H1 (cell line): ENCODE measurements around the gene SVIL. TPM values are rescaled to one million over a fixed set of nuclear protein-coding genes. Genes with fewer than 3 reads are reported as not detected.
"Not testable (repeated sequence)": the region's sequence is repeated elsewhere in the genome, so short reads cannot be mapped to it uniquely, and the experiment has no call there.

Source experiments
- CTCF ChIA-PET: fragments of 300-600 bp; sonication (Branson Sonifier 250); formaldehyde crosslinking; loops from one replicate; lab custom pipeline; 2021; ENCODE audit not compliant: partially characterized antibody; lab: Charles Lee
- POLR2A ChIA-PET: fragments of 300-600 bp; sonication (Branson Sonifier 250); formaldehyde crosslinking; loops from one replicate; lab custom pipeline; 2021; ENCODE audit warnings: inconsistent platforms; ENCODE audit not compliant: partially characterized antibody; lab: Charles Lee
- DNase-seq, 2 experiments: peaks; one replicate each; pipeline versions ENCODE4 v3.0.0 to v3.0.0-alpha.2; 2010 to 2022; ENCODE audit warnings: low spot score in 2 of 2, low read depth in 1 of 2, mixed read lengths in 1 of 2
- FAIRE-seq: peaks from 2 replicates; lab custom pipeline; 2011; peaks lifted over from hg19 to GRCh38; lab: Jason Lieb, UNC
- H2AFZ ChIP-seq: 2 replicates; pipeline ENCODE4 v1.8.1; 2012; ENCODE audit warnings: low read length, inconsistent platforms
- H2AK5ac ChIP-seq: 2 replicates; pipeline ENCODE4 v1.6.1; 2013; ENCODE audit warnings: low read depth, low read length
- H2BK120ac ChIP-seq: replicated peaks from 2 replicates; pipeline ENCODE3; 2013; ENCODE audit warnings: low read depth, low read length, inconsistent platforms
- H2BK12ac ChIP-seq: 2 replicates; pipeline ENCODE4 v1.6.1; 2013; ENCODE audit warnings: low read depth, low read length
- H2BK15ac ChIP-seq: 2 replicates; pipeline ENCODE4 v1.6.1; 2013; ENCODE audit warnings: low read length
- H2BK20ac ChIP-seq: 2 replicates; pipeline ENCODE4 v1.6.1; 2013; ENCODE audit warnings: low read length
- H2BK5ac ChIP-seq: 2 replicates; pipeline ENCODE4 v1.6.1; 2013; ENCODE audit warnings: low read depth, low read length
- H3K14ac ChIP-seq: 2 replicates; pipeline ENCODE4 v1.6.1; 2013; ENCODE audit warnings: inconsistent platforms; ENCODE audit not compliant: insufficient read length
- H3K18ac ChIP-seq: 2 replicates; pipeline ENCODE4 v1.6.1; 2013; ENCODE audit warnings: low read length; ENCODE audit errors: extremely low read depth
- H3K23ac ChIP-seq: 2 replicates; pipeline ENCODE4 v1.6.1; 2013; ENCODE audit warnings: inconsistent platforms; ENCODE audit not compliant: insufficient read length
- H3K23me2 ChIP-seq: 2 replicates; pipeline ENCODE4 v1.6.1; 2013; ENCODE audit warnings: low read depth, low read length
- H3K27ac ChIP-seq: 2 replicates; pipeline ENCODE4 v1.6.1; 2011; ENCODE audit warnings: low read depth, low read length, inconsistent platforms
- H3K27me3 ChIP-seq, 4 experiments: replicated peaks in 1 of 4; 1 replicate in 1 of 4; 2 replicates in 3 of 4; pipeline versions ENCODE4 v1.6.1 to v1.8.1; 2011 to 2013; ENCODE audit warnings: low read length in 3 of 4, mild to moderate bottlenecking in 3 of 4, inconsistent platforms in 2 of 4, mixed read lengths in 2 of 4, moderate library complexity in 1 of 4; ENCODE audit not compliant: control insufficient read depth in 3 of 4, insufficient read depth in 3 of 4; ENCODE audit errors: extremely low read depth in 1 of 4
- H3K36me3 ChIP-seq, 4 experiments: 2 replicates each; pipeline versions ENCODE4 v1.6.1 to v1.8.1; 2011 to 2013; ENCODE audit warnings: mild to moderate bottlenecking in 4 of 4, low read length in 3 of 4, moderate library complexity in 2 of 4, control low read depth in 1 of 4, inconsistent platforms in 1 of 4; ENCODE audit not compliant: insufficient read depth in 4 of 4, control insufficient read depth in 2 of 4
- H3K4ac ChIP-seq: replicated peaks from 2 replicates; pipeline ENCODE3; 2013; ENCODE audit warnings: low read length, low read depth, mixed read lengths, inconsistent platforms; ENCODE audit not compliant: insufficient read length
- H3K4me1 ChIP-seq, 4 experiments: replicated peaks in 1 of 4; 1 replicate in 1 of 4; 2 replicates in 3 of 4; pipeline versions ENCODE4 v1.6.1 to v1.8.1; 2011 to 2013; ENCODE audit warnings: low read length in 3 of 4, inconsistent platforms in 2 of 4, mixed read lengths in 1 of 4; ENCODE audit not compliant: insufficient read depth in 4 of 4, control insufficient read depth in 3 of 4
- H3K4me2 ChIP-seq, 2 experiments: 2 replicates each; pipeline versions ENCODE4 v1.6.1 to v1.8.1; 2011 to 2013; ENCODE audit warnings: low read depth in 2 of 2, low read length in 2 of 2, control low read depth in 1 of 2, inconsistent platforms in 1 of 2, mild to moderate bottlenecking in 1 of 2; ENCODE audit not compliant: insufficient read depth in 1 of 2
- H3K4me3 ChIP-seq, 4 experiments: fragments of 200-600, 300-600 bp in 1 of 4; sonication (generic), shearing (Covaris generic), sonication (Bioruptor Twin) in 1 of 4; 2 replicates each; pipeline versions ENCODE4 v1.5.1 to v1.8.1; 2011 to 2016; ENCODE audit warnings: low read length in 4 of 4, low read depth in 3 of 4, control low read depth in 2 of 4, inconsistent platforms in 2 of 4, mild to moderate bottlenecking in 2 of 4, mixed read lengths in 1 of 4, moderate library complexity in 1 of 4; ENCODE audit not compliant: insufficient read depth in 2 of 4; ENCODE audit errors: extremely low read depth in 1 of 4
- H3K56ac ChIP-seq: replicated peaks from 2 replicates; pipeline ENCODE3; 2013; ENCODE audit warnings: low read depth, mild to moderate bottlenecking, mixed read lengths, low read length, inconsistent platforms; ENCODE audit not compliant: insufficient read length
- H3K79me1 ChIP-seq: 2 replicates; pipeline ENCODE4 v1.6.1; 2013; ENCODE audit warnings: low read depth, low read length, control low read depth
- H3K79me2 ChIP-seq, 2 experiments: 2 replicates each; pipeline versions ENCODE4 v1.6.1 to v1.8.1; 2012 to 2013; ENCODE audit warnings: low read length in 2 of 2, mild to moderate bottlenecking in 2 of 2, inconsistent platforms in 1 of 2; ENCODE audit not compliant: insufficient read depth in 2 of 2, control insufficient read depth in 1 of 2
- H3K9ac ChIP-seq, 4 experiments: replicated peaks in 1 of 4; 1 replicate in 1 of 4; 2 replicates in 3 of 4; pipeline versions ENCODE4 v1.6.1 to v1.8.1; 2011 to 2013; ENCODE audit warnings: low read depth in 3 of 4, low read length in 3 of 4, control low read depth in 2 of 4, mild to moderate bottlenecking in 2 of 4, moderate library complexity in 2 of 4, inconsistent platforms in 1 of 4; ENCODE audit errors: extremely low read depth in 1 of 4
- H3K9me3 ChIP-seq, 2 experiments: 2 replicates each; pipeline versions ENCODE4 v1.6.1 to v1.8.1; 2012 to 2013; ENCODE audit warnings: mild to moderate bottlenecking in 2 of 2, moderate library complexity in 2 of 2, control low read depth in 1 of 2, inconsistent platforms in 1 of 2, low read depth in 1 of 2, low read length in 1 of 2, mixed read lengths in 1 of 2; ENCODE audit not compliant: insufficient read depth in 2 of 2
- H4K20me1 ChIP-seq, 2 experiments: replicated peaks in 1 of 2; 2 replicates each; pipeline versions ENCODE3 to v1.8.1; 2011 to 2013; ENCODE audit warnings: inconsistent platforms in 2 of 2, low read length in 2 of 2, mild to moderate bottlenecking in 1 of 2; ENCODE audit not compliant: insufficient read depth in 2 of 2, control insufficient read depth in 1 of 2
- H4K5ac ChIP-seq: 2 replicates; pipeline ENCODE4 v1.6.1; 2013; ENCODE audit warnings: low read length, low read depth, mixed read lengths, inconsistent platforms; ENCODE audit not compliant: insufficient read length
- H4K8ac ChIP-seq: 2 replicates; pipeline ENCODE4 v1.8.0; 2013; ENCODE audit warnings: mild to moderate bottlenecking, moderate library complexity, low read length, inconsistent platforms; ENCODE audit not compliant: insufficient read depth; ENCODE audit errors: extremely low read depth
- H4K91ac ChIP-seq: replicated peaks from 2 replicates; pipeline ENCODE3; 2013; ENCODE audit warnings: low read length, mixed read lengths, inconsistent platforms; ENCODE audit not compliant: insufficient read length
- RAD21 ChIP-seq, 2 experiments: IDR thresholded peaks in 1 of 2; conservative IDR thresholded peaks in 1 of 2; 2 replicates each; pipeline ENCODE4 v1.6.1; 2011; ENCODE audit warnings: low read depth in 2 of 2, low read length in 2 of 2, improper control_type of control experiment in 1 of 2, inconsistent platforms in 1 of 2, mild to moderate bottlenecking in 1 of 2, moderate library complexity in 1 of 2
- WGBS, 2 experiments: shearing (Covaris generic) in 1 of 2; methylation state at CpG; one replicate each; pipeline versions ENCODE4 v1.1.6 to v1.1.7; 2013 to 2015; ENCODE audit warnings: low lambda C conversion rate in 2 of 2, mixed read lengths in 2 of 2, inconsistent platforms in 1 of 2, low coverage in 1 of 2, missing lambda C conversion rate in 1 of 2; ENCODE audit not compliant: insufficient replicate concordance in 2 of 2, insufficient coverage in 1 of 2, insufficient read length in 1 of 2; ENCODE audit errors: extremely low coverage in 1 of 2, missing lambda C conversion rate in 1 of 2; 5-methylcytosine and 5-hydroxymethylcytosine counted together
- polyA plus RNA-seq, 7 experiments: library from polyadenylated mRNA; depleted of rRNA in 3 of 7; stranded (reverse) in 5 of 7; unstranded in 2 of 7; fragments of >200 nt in 5 of 7; fragments of 200-250 nt in 2 of 7; gene quantifications; 1 replicate in 5 of 7; 2 replicates in 1 of 7; 4 replicates in 1 of 7; pipeline versions ENCODE4 v1.2.1 to v1.2.3, GENCODE V29; 2011 to 2013; ENCODE audit warnings: missing spikeins in 2 of 7, mixed read lengths in 2 of 7
- total RNA-seq: library from RNA; stranded (reverse); fragmentation: NEBNext Ultra II Directional; extraction: Animal tissue kit (Norgen Biotek cat#: 25700); gene quantifications from 2 replicates; pipeline ENCODE4 v1.2.1, GENCODE V29; 2021

SVIL gene
- total and polyA plus RNA-seq, 2 of the 8 experiments (the other 6 are each of a cell fraction or from before 2014, with no cell fraction given), result 4.7 to 15.4 TPM

GRCh38 chr10:29588629-29589421 lies 45.9 kb downstream of the SVIL start (continued):
- TF ChIP-seq RAD21 (IDR thresholded peaks at IDR 0.05 in 1 of 2, conservative IDR thresholded peaks at IDR 0.05 in 1 of 2; ENCODE audit: low read depth in 2 of 2, low read length in 2 of 2), result no peak

DNA sequence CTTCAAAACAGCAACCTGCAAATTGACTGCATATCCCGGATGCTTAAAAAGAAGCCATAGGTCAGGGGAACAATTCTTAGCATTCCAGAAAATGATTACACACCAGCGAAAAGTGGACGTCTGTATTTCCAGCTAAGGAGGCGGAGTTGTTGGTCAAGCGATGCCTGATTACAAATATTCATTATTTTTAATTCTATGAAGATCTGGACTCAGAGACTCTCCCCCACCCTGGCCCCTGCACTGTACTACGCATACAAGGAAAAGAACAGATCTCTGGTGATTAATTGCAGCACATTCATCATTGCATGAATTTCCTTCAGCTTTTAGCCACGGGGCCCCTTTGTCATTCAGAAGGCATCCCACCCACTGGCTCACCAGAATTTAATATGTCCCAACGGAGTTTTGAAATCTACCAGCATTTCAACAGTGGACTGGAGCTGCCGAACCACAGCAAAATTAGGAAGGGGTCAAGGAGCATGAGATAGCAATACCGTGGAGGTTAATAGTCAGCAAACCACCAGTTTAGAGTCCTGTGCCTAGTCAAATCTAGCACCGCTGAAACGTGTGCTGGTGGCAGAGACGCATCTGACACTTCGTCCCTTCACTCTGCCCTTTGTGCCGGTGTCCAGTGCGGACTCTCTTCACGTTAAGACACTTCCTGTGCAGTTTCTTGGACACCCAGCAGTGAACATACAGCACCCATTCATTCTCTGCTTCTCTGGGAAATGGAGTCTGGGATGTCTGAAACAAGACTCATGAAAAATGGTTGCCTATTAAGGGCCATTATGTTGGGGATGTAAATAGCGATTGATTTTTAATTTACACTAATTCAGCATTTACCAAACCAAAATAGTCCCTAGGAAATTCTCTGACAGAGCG lies 46.8 kb downstream of the SVIL start:
- H3K27ac ChIP-seq, H2AFZ ChIP-seq: not testable (repeated sequence)

More for the DNA sequence above, 46.8 kb downstream of the SVIL start:
- POLR2A ChIA-PET, result interaction anchor here (1.1 kb wide), 1 partner anchor 60 kb away, joined by 6 read pairs; no protein-coding TSS in a partner anchor
- H3K9me3 ChIP-seq, H2BK12ac ChIP-seq, H2AK5ac ChIP-seq, H4K8ac ChIP-seq, FAIRE-seq, H4K20me1 ChIP-seq, H3K23ac ChIP-seq, H3K36me3 ChIP-seq, DNase-seq, H3K56ac ChIP-seq, H3K14ac ChIP-seq, H3K4ac ChIP-seq, H3K23me2 ChIP-seq, H3K18ac ChIP-seq, H3K79me1 ChIP-seq, H3K79me2 ChIP-seq, H3K27me3 ChIP-seq, H3K9ac ChIP-seq: not testable (repeated sequence)
- Histone ChIP-seq H2BK15ac (0 out of 2 replicates have a peak overlapping the region, but pooled peaks have one; percentile 61), H4K91ac (peak overlapping the region; percentile 40), H3K4me3 (peak overlapping the region in 1 of 4 experiments; percentile 31; a peak in 2 of 8 replicates), H2BK5ac (0 out of 2 replicates have a peak overlapping the region, but pooled peaks have one; percentile 44), H3K4me1 (peaks cover 9 to 21% (median 17%) of the 10 kb centered on the region in 4 experiments), H2BK20ac (0 out of 2 replicates have a peak overlapping the region, but pooled peaks have one; percentile 24), H2BK120ac (peak overlapping the region; percentile 52), H3K4me2 (peak overlapping the region; percentile 38 to 50; a peak in 3 of 4 replicates), H4K5ac (peak overlapping the region; percentile 45)
- CTCF ChIA-PET, result interaction anchor here (1.0 to 2.4 kb wide), 6 partner anchors 8 to 91 kb away, joined by 3 to 10 read pairs (median 4); no protein-coding TSS in a partner anchor
- 68% methylated on average over 12 of the region's 19 CpGs; no CpG with 5 or more reads in 1 of the 2 experiments for WGBS, 2 experiments
